Esophagus mucosa (tissue), 1 donor: ENCODE results near the gene ARID3A. TPM values are rescaled to one million over a fixed set of nuclear protein-coding genes. Genes with fewer than 3 reads are reported as not detected.

ENCODE experiments used
- ATAC-seq: fragments of 200-7000 bp; cut with Tn5 transposase; one replicate; pipeline ENCODE4 v1.9.1; 2020
- total RNA-seq: library from RNA; stranded (reverse); gene quantifications from one replicate; pipeline ENCODE4 v1.2.4, GENCODE V29; 2023
- donor health status: DM: yes; HTN: yes; CAD: no.

Gene ARID3A
- total RNA-seq, 1 donor from 2014 or later, result 6.9 TPM

- ATAC-seq, result peak; percentile 54
Measured at GRCh38 chr19:913080-913748, 12.6 kb upstream of the ARID3A start, which contains the start of gene R3HDM4. TSS of gene R3HDM4 (minus strand) at chr19:913219. CDS start at chr19:913157, 62 bp downstream.

- no peak for ATAC-seq
Measured at GRCh38 chr19:916645-917322, 9.1 kb upstream of the ARID3A start.

GRCh38 chr19:917323-918151 is 8.3 kb upstream of the ARID3A start, which contains the start of gene KISS1R:
TSS of gene KISS1R (plus strand) at chr19:917333. CDS start at chr19:917503, 170 bp downstream.
- no peak for ATAC-seq

GRCh38 chr19:918152-918437 is 7.7 kb upstream of the ARID3A start:
- no peak for ATAC-seq

- no peak for ATAC-seq
Measured at GRCh38 chr19:918481-919198, 7.2 kb upstream of the ARID3A start.

- ATAC-seq, result peak; percentile 56
Measured at GRCh38 chr19:919199-920050, 6.4 kb upstream of the ARID3A start.

GRCh38 chr19:920051-920864 is 5.6 kb upstream of the ARID3A start:
- ATAC-seq, result peak; percentile 13

- ATAC-seq, result no peak
Measured at GRCh38 chr19:924553-925086, 1.2 kb upstream of the ARID3A start.

GRCh38 chr19:925087-925525 is 729 bp upstream of the ARID3A start:
- peak; percentile 22 for ATAC-seq

GRCh38 chr19:926323-926588 is 421 bp downstream of the ARID3A start:
- no peak for ATAC-seq

GRCh38 chr19:926589-927350 is 935 bp downstream of the ARID3A start:
- peak; percentile 7 for ATAC-seq

- peak; percentile 3 for ATAC-seq
Measured at GRCh38 chr19:927351-927779, 1.5 kb downstream of the ARID3A start.

- no peak for ATAC-seq
Measured at GRCh38 chr19:927780-928401, 2.1 kb downstream of the ARID3A start.

- ATAC-seq, result no peak
Measured at GRCh38 chr19:928471-929202, 2.8 kb downstream of the ARID3A start.

- no peak for ATAC-seq
Measured at GRCh38 chr19:929203-929890, 3.5 kb downstream of the ARID3A start.

- no peak for ATAC-seq
Measured at GRCh38 chr19:929891-930258, 4.0 kb downstream of the ARID3A start.

- ATAC-seq, result no peak
Measured at GRCh38 chr19:931860-932647, 6.2 kb downstream of the ARID3A start.
